Measurements from ENCODE around the gene DDX10. TPM values are rescaled to one million over a fixed set of nuclear protein-coding genes. Genes with fewer than 3 reads are reported as not detected.

Gene DDX10
- total RNA-seq, 2 experiments from 2014 or later: 20.5 to 23.2 TPM

DNA sequence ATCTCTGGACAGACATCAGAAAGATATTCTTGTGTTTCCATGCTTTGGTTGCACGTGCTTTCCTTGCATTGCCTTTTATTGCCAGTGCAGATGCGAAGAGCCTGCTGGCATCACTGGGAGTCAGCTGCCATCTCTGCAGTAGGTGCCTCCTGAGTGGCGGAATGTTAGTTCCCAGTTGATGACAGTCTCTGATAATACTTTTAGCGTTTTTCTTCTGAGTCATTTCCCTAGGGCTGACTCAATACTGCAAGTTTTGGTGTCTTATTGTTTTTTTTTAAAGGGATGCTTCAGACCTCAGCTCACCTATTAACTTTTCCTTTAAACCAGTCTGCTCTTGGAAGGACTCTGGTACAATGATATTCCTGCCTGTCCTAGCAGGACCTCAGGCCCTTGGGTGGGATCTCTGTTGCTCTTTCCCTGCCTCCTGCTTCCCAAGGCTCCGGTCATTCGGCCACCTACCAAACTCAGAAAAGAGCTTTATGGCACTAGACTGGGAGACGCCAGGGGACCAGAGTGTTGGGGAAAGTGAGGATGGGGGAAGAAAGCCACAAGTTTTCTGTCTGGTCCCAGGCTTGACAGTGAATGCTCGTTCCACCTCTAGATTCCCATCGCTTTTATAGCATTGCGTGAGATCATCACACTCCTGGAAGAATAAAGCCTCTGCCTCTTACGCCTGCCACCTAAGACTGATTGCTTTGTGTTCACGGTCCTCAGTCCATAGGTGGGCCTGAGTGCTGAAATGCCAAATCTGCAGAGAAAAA is 308.7 kb downstream of the DDX10 start:
- H3K27ac Mint-ChIP-seq: no peak overlapping the region
- ChIA-PET POLR2A (no interaction called here), CTCF (no interaction called here)
- DNase-seq: no peak
- H3K36me3 Mint-ChIP-seq (ENCODE audit: low read depth): no peaks in the 10 kb centered on the region
- H3K4me3 Mint-ChIP-seq: no peak overlapping the region
- H3K4me1 Mint-ChIP-seq: peaks cover 5% of the 10 kb centered on the region
- H3K27me3 Mint-ChIP-seq: no peaks in the 10 kb centered on the region
- H3K9me3 Mint-ChIP-seq: no peaks in the 10 kb centered on the region

GRCh38 chr11:108975026-108975425 is 310.2 kb downstream of the DDX10 start:
- H3K4me1 Mint-ChIP-seq: peaks cover 5% of the 10 kb centered on the region
- H3K27ac Mint-ChIP-seq: no peak overlapping the region
- no peaks in the 10 kb centered on the region for H3K9me3 Mint-ChIP-seq
- no peak for DNase-seq
- H3K36me3 Mint-ChIP-seq (ENCODE audit: low read depth): no peaks in the 10 kb centered on the region
- H3K4me3 Mint-ChIP-seq: no peak overlapping the region
- H3K27me3 Mint-ChIP-seq: no peaks in the 10 kb centered on the region
- ChIA-PET CTCF (no interaction called here), POLR2A (no interaction called here)

DNA sequence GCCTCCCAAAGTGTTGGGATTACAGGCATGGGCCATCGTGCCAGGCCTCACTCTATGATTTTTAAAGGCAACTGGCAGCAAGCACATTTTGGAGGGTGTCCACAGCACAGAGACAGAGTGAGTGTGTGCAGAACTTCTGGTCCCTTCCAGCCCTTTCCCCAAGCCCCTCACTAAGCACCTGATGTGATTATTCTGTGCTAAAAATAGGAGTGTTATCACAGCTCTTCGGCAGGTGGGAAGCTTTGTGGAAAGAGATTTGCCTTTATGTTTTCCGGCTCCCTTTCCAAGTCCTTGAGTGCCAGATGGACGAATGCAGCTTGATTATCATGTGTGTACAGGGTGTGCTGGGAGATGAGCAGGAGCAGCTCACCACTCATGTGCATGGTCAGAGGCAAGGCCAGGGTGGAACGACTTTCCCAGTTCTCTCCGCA is 310.8 kb downstream of the DDX10 start:
- H3K27me3 Mint-ChIP-seq: no peaks in the 10 kb centered on the region
- ChIA-PET CTCF (no interaction called here), POLR2A (no interaction called here)
- H3K4me1 Mint-ChIP-seq: peaks cover 5% of the 10 kb centered on the region
- H3K9me3 Mint-ChIP-seq: no peaks in the 10 kb centered on the region
- DNase-seq: no peak
- H3K4me3 Mint-ChIP-seq: no peak overlapping the region
- no peak overlapping the region for H3K27ac Mint-ChIP-seq
- no peaks in the 10 kb centered on the region for H3K36me3 Mint-ChIP-seq (ENCODE audit: low read depth)

DNA sequence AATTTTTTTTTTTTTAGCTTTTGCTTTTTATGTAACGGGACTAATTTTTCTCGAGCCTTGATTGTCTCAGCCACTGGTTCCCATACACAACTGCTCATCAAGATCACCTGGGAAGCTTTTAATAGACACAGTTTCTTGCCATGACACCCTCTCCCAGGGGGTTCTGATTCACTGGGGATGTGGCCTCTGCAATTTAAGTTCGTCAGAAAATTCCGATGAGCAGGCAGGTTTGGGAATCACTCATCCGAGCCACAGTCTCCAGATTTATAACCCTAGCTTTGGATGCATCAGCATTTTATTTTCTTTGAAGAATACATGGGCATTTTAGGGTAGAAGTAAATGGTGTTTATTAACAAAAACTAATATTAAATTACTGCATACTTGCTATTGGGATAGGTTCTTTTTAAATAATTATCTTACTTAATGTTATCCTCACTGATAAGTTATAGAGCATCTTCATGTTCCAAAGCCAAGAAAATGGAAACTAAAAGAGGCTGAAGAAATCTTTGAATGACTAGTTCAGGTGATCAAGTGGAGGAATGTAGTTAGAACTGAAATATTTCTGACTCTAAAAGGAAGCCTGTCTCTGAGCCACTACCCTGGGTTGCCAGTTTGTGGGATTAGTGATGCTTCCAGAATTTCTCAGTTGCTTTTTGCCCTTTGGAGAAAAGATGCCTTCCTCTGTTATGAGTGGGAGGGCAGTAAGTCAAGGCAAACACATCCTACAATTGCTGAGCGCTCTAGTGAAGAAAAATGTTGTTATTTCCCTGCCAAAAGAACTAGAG is 319.0 kb downstream of the DDX10 start:
- no peaks in the 10 kb centered on the region for H3K27me3 Mint-ChIP-seq
- no peak overlapping the region for H3K27ac Mint-ChIP-seq
- H3K36me3 Mint-ChIP-seq (ENCODE audit: low read depth): no peaks in the 10 kb centered on the region
- DNase-seq: no peak
- no peak overlapping the region for H3K4me3 Mint-ChIP-seq
- H3K9me3 Mint-ChIP-seq: peaks cover 2% of the 10 kb centered on the region
- H3K4me1 Mint-ChIP-seq: no peaks in the 10 kb centered on the region
- CTCF ChIA-PET: interaction anchor here (0.7 kb wide), 1 partner anchor 60 kb away, joined by 3 read pairs; no protein-coding TSS in a partner anchor
- POLR2A ChIA-PET: no interaction called here

DNA sequence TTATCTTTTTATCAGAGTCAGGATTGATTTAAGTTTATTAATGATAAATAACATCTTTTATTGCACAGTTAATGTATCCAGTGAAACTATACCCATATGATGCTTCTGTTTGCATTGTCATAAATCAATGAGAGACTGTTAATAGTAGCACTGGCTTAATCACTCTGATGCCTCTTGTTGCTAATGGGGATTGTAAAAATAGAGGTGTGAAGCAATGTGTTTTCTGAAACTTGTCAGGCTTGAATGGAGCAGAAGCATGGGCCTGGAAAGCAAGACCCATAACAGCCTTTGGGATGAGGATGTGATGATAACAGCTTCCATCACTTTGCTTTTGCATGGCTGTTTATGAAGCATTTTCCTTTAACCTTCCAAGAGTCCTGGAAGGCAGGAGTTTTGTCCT is 319.7 kb downstream of the DDX10 start:
- Mint-ChIP-seq H3K27me3 (no peaks in the 10 kb centered on the region), H3K36me3 (ENCODE audit: low read depth) (no peaks in the 10 kb centered on the region), H3K9me3 (peaks cover 2% of the 10 kb centered on the region), H3K4me1 (no peaks in the 10 kb centered on the region), H3K27ac (no peak overlapping the region), H3K4me3 (no peak overlapping the region)
- ChIA-PET POLR2A (no interaction called here), CTCF (no interaction called here)
- no peak for DNase-seq

GRCh38 chr11:108985236-108985944 is 320.5 kb downstream of the DDX10 start:
- ChIA-PET POLR2A (no interaction called here), CTCF (no interaction called here)
- DNase-seq: no peak
- Mint-ChIP-seq H3K9me3 (peaks cover 2% of the 10 kb centered on the region), H3K27ac (no peak overlapping the region), H3K4me1 (no peaks in the 10 kb centered on the region), H3K36me3 (ENCODE audit: low read depth) (no peaks in the 10 kb centered on the region), H3K27me3 (no peaks in the 10 kb centered on the region), H3K4me3 (no peak overlapping the region)

- no peak for DNase-seq
- POLR2A ChIA-PET: no interaction called here
- H3K27me3 Mint-ChIP-seq: no peaks in the 10 kb centered on the region
- H3K27ac Mint-ChIP-seq: no peak overlapping the region
- H3K9me3 Mint-ChIP-seq: peaks cover 2% of the 10 kb centered on the region
- H3K4me1 Mint-ChIP-seq: no peaks in the 10 kb centered on the region
- CTCF ChIA-PET: no interaction called here
- H3K4me3 Mint-ChIP-seq: no peak overlapping the region
- no peaks in the 10 kb centered on the region for H3K36me3 Mint-ChIP-seq (ENCODE audit: low read depth)
These were observed 321.0 kb downstream of the DDX10 start for GRCh38 chr11:108985945-108986279.

Other genes starting within 250 kb of the DDX10 start
- 1 to 10 TPM in 1 of 2 experiments, under 1 TPM in 1; 0.58 to 1.2 TPM for gene C11orf65, start 197.5 kb upstream of the DDX10 start, total RNA-seq
- gene POGLUT3, start 166.7 kb upstream of the DDX10 start, total RNA-seq: 10 to 100 TPM; 20.7 to 23.0 TPM
- gene EXPH5, start 71.3 kb upstream of the DDX10 start, total RNA-seq: 1 to 10 TPM in 1 of 2 experiments, under 1 TPM in 1; 0.55 to 1.0 TPM

Measured in activated CD4-positive, alpha-beta memory T cell treated with anti-CD3 and anti-CD28 coated beads, Interleukin-2, amount 10 ng/mL, durations not matched to agents 7 days and 5 days (primary cell).